GM19351 (cell line): ENCODE data around the gene USH2A.
"Not testable (repeated sequence)": the region's sequence is repeated elsewhere in the genome, so short reads cannot be mapped to it uniquely, and the experiment has no call there.

ENCODE experiments used
- ATAC-seq: cut with Tn5 transposase; IDR thresholded peaks from one replicate; pipeline ENCODE4 v1.9.1; 2021; ENCODE audit warnings: mild to moderate bottlenecking, moderate library complexity; ENCODE audit not compliant: unreplicated experiment

Gene USH2A

GRCh38 chr1:216416488-216416887 is 6.8 kb downstream of the USH2A start:
- no peak for ATAC-seq

- ATAC-seq = no peak
These were observed 13.2 kb downstream of the USH2A start for GRCh38 chr1:216410026-216410425.

GRCh38 chr1:216390956-216391355 is 32.3 kb downstream of the USH2A start:
- ATAC-seq = no peak

- ATAC-seq = no peak
These were observed 33.5 kb downstream of the USH2A start for GRCh38 chr1:216389774-216390173.

GRCh38 chr1:216388558-216388957 is 34.7 kb downstream of the USH2A start:
- no peak for ATAC-seq

GRCh38 chr1:216387782-216388181 is 35.5 kb downstream of the USH2A start:
- no peak for ATAC-seq

- no peak for ATAC-seq
These were observed 43.8 kb downstream of the USH2A start for GRCh38 chr1:216379441-216379840.

GRCh38 chr1:216368249-216368648 is 55.0 kb downstream of the USH2A start:
- ATAC-seq = no peak

- no peak for ATAC-seq
These were observed 56.3 kb downstream of the USH2A start for GRCh38 chr1:216366979-216367378.

GRCh38 chr1:216356945-216357344 is 66.3 kb downstream of the USH2A start:
- no peak for ATAC-seq

GRCh38 chr1:216350186-216350585 is 73.1 kb downstream of the USH2A start:
- ATAC-seq = no peak

- no peak for ATAC-seq
These were observed 76.7 kb downstream of the USH2A start for GRCh38 chr1:216346526-216346925.

GRCh38 chr1:216340542-216340941 is 82.7 kb downstream of the USH2A start:
- not testable (repeated sequence) for ATAC-seq

- ATAC-seq = no peak
These were observed 90.8 kb downstream of the USH2A start for GRCh38 chr1:216332462-216332861.

- ATAC-seq = no peak
These were observed 91.2 kb downstream of the USH2A start for GRCh38 chr1:216332003-216332402.

GRCh38 chr1:216331211-216331610 is 92.0 kb downstream of the USH2A start:
- no peak for ATAC-seq

GRCh38 chr1:216330262-216330661 is 93.0 kb downstream of the USH2A start:
- no peak for ATAC-seq

- no peak for ATAC-seq
These were observed 97.3 kb downstream of the USH2A start for GRCh38 chr1:216325946-216326345.

- no peak for ATAC-seq
These were observed 97.9 kb downstream of the USH2A start for GRCh38 chr1:216325336-216325735.

- ATAC-seq = no peak
These were observed 99.9 kb downstream of the USH2A start for GRCh38 chr1:216323344-216323743.

- no peak for ATAC-seq
These were observed 108.7 kb downstream of the USH2A start for GRCh38 chr1:216314379-216315095.

- ATAC-seq = peak; percentile 72
These were observed 112.5 kb downstream of the USH2A start for GRCh38 chr1:216310776-216311175.

- no peak for ATAC-seq
These were observed 116.4 kb downstream of the USH2A start for GRCh38 chr1:216306830-216307229.
